Measurements from ENCODE around the gene USP8.

Gene USP8

GRCh38 chr15:50440932-50441331 lies 16.7 kb downstream of the USP8 start:
- H3K4me3 ChIP-seq (replicated peaks; ENCODE audit: low read depth, low read length), result no peak overlapping the region
- TF ChIP-seq, protein P1, sequence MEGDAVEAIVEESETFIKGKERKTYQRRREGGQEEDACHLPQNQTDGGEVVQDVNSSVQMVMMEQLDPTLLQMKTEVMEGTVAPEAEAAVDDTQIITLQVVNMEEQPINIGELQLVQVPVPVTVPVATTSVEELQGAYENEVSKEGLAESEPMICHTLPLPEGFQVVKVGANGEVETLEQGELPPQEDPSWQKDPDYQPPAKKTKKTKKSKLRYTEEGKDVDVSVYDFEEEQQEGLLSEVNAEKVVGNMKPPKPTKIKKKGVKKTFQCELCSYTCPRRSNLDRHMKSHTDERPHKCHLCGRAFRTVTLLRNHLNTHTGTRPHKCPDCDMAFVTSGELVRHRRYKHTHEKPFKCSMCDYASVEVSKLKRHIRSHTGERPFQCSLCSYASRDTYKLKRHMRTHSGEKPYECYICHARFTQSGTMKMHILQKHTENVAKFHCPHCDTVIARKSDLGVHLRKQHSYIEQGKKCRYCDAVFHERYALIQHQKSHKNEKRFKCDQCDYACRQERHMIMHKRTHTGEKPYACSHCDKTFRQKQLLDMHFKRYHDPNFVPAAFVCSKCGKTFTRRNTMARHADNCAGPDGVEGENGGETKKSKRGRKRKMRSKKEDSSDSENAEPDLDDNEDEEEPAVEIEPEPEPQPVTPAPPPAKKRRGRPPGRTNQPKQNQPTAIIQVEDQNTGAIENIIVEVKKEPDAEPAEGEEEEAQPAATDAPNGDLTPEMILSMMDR (IDR thresholded peaks at IDR 0.05; ENCODE audit: low read depth, low read length, missing control alignments), result no peak
- DNase-seq (ENCODE audit: extremely low read depth, low read depth), result no peak

- no peak for DNase-seq (ENCODE audit: extremely low read depth, low read depth)
- no peak overlapping the region for H3K4me3 ChIP-seq (replicated peaks; ENCODE audit: low read depth, low read length)
- TF ChIP-seq, protein P1 (IDR thresholded peaks at IDR 0.05; ENCODE audit: low read depth, low read length, missing control alignments), result no peak
These were observed 28.7 kb downstream of the USP8 start for GRCh38 chr15:50452927-50453326.

GRCh38 chr15:50458348-50459112 lies 34.3 kb downstream of the USP8 start:
- no peak for DNase-seq (ENCODE audit: extremely low read depth, low read depth)
- TF ChIP-seq, protein P1 (IDR thresholded peaks at IDR 0.05; ENCODE audit: low read depth, low read length, missing control alignments), result no peak
- no peak overlapping the region for H3K4me3 ChIP-seq (replicated peaks; ENCODE audit: low read depth, low read length)

DNA sequence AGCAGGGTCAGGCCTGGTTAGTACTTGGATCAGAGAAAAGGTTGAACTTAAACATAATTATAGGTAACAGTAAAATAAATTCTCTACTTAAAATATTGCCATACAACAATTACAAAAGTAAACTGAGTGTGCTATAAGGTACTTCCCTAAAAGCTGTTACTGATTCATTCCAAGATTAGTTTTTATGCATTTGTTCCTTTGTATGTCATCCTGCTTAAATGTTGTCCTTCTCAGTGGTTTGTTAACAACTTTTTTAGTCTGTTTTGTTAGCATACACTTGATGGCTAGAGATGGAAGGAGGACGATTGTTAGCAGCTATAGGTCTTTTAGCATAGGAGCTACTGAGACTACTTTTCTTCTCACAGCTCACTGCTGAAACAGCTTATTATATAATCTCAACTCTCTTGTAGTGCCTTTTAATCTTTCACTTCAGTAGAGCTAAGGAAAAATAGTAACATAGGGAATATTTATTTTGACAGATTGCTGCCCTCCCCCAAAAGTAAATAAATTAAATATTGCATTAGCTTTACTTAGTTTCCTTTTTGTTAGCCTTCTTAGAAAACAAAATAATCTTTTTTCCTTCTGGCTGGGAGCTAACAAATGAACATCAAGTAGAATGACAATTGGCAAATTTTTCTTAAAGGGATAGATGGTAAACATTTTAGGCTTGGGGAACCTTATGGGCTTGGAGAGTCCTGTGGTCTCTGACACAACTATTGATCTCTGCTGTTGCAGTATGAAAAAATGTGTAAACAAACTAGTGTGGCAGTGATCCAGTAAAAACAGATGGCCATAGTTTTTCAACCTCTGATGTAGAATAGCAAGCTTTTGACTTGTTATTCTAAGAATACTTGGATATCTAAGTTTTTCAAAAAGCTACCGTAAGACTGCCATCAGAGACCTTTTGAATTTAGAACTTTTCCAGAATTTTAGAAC lies 39.5 kb downstream of the USP8 start:
- peak; percentile 14 for DNase-seq (ENCODE audit: extremely low read depth, low read depth)
- TF ChIP-seq, protein P1 (IDR thresholded peaks at IDR 0.05; ENCODE audit: low read depth, low read length, missing control alignments), result no peak
- H3K4me3 ChIP-seq (replicated peaks; ENCODE audit: low read depth, low read length), result no peak overlapping the region

DNA sequence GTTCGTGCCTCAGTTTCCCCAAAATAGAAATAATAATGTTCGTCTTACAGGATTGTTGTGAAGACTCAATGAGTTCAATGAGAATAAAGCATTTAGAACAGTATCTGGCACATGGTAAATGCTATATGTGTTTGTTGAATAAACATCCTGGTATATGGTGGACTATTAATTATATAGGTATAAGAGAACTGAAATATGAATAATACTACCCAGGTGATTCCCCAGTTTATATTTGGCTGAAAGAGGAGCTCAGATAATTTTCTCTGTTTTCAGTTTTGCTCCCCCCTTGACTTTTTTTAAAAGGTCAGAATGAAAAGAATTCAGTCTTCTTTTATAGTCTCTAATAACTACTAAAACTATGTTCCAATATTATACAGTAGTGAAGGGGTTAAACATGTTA lies 46.9 kb downstream of the USP8 start:
- TF ChIP-seq, protein P1 (IDR thresholded peaks at IDR 0.05; ENCODE audit: low read depth, low read length, missing control alignments), result no peak
- H3K4me3 ChIP-seq (replicated peaks; ENCODE audit: low read depth, low read length), result no peak overlapping the region
- DNase-seq (ENCODE audit: extremely low read depth, low read depth), result no peak

DNA sequence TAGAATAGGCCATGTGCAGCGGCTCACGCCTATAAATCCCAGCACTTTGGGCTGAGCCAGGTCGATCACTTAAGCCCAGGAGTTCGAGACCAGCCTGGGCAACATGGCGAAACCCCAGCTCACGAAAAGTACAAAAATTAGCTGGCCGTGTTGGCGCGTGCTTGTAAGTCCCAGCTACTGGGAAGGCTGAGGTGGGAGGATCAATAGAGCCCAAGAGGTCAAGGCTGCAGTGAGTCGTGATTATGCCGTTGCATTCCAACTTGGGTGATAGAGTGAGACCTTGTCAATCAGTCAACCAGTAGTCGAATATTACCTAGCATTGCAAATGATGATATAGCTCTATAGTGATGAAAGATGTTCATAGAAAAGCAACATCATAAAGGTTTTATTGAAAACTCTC lies 51.9 kb downstream of the USP8 start:
- DNase-seq (ENCODE audit: extremely low read depth, low read depth), result no peak
- H3K4me3 ChIP-seq (replicated peaks; ENCODE audit: low read depth, low read length), result no peak overlapping the region
- TF ChIP-seq, protein P1 (IDR thresholded peaks at IDR 0.05; ENCODE audit: low read depth, low read length, missing control alignments), result no peak
